SKM-1 (cell line): ENCODE measurements around the gene INSYN2A.

Experiments used
- DNase-seq: peaks from one replicate; lab custom pipeline; 2025; ENCODE audit not compliant: unreplicated experiment; lab: John Stamatoyannopoulos, UW

INSYN2A gene

GRCh38 chr10:127195571-127196281 is 665 bp downstream of the INSYN2A start:
- no peak for DNase-seq

- DNase-seq = no peak
Measured at GRCh38 chr10:127195041-127195506, 1.3 kb downstream of the INSYN2A start.

GRCh38 chr10:127194599-127194998 is 1.8 kb downstream of the INSYN2A start:
- DNase-seq = no peak

- DNase-seq = no peak
Measured at GRCh38 chr10:127194111-127194510, 2.3 kb downstream of the INSYN2A start.

DNA sequence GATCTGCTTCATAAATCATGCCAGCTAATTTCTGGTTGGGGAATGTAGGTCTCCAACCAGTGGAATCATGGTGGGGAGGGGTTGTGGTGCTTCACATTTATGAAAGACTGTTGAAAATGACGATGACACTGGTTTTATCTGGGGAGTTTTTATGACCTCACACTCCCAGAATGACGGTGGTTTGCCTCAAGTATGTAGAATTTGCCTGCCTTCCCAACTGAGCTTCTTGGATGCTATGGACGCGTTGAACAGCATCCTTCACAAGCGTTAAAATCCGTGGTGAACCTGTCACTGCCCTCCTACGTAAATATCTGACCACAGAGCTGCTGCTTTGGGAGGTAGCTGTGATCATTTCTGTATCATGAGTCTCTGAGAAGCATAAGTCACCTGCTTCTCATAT is 3.3 kb downstream of the INSYN2A start:
- no peak for DNase-seq

DNA sequence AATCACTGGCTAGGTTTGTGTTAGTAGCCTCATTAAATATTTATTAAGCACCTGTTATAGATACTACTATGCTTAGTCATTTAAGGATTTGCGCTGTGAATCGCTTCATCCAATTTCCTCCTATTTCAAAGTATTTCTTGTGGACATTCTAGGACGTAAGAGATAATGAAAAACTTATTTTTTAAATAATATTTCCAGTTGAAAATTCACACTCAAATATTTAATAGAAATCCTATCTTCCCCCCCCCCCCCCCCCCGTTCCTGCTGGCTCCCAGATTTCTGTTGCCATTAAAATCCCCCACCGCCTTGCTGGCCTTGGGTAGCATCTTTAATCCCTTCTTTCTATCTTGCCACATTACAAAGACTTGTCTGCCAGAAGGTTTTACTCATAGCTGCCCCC is 6.0 kb downstream of the INSYN2A start:
- DNase-seq = no peak

DNA sequence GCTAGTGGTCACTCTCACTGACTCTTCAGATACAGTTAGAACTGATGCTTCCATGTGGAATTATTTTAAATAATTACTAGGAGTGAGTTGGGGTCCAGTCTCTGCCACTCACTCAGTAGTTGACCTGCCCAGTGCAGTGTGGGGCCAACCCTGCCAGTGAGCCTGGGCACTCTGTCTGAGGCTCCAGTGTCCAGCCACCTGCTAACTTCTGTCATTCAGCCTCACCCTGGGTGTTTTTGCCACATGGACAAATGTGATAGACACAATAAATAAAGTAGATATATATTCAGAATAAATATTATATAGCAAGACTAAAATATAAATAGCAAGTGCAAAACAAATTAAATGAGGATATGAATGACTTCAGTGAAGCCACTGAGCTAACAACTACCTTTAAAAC is 7.2 kb downstream of the INSYN2A start:
- DNase-seq = no peak

DNA sequence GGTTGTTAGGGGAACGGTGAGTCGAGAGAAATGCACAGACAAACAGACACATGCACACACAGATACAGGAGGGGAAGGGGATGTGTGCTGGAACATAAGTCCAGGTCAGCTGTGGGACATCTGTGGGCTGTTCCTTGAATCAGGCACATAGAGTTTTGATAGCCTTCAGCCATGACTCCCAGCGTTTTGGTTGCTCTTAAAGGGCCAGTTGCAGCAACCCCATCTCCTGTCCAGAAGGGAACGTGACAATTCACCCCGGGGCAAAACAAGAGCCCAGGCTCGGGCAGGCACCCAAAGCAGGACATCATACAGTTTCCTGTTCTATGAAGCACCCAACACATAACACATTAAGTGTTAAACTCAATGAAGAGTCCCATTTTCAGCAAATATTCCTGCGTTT is 9.6 kb downstream of the INSYN2A start:
- no peak for DNase-seq

GRCh38 chr10:127184582-127184981 is 11.8 kb downstream of the INSYN2A start:
- no peak for DNase-seq

DNA sequence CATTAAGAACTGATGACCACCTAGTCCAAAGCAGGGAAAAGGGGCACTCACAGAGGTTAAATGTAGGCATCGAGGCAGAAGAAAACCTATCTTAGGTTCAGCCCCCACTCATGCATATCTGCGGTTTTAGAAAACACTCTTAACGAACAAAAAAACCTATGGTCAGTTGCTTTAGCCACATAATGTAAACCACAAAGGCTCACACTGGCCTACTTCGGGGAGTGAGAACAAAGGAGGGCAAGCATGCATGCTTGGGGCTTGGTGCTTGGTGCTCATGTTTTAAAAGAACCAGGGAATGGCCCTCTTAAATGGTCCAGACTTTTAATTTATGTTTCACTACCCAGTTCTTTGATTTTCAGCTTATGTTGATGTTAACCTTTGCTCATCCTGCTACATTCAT is 14.2 kb downstream of the INSYN2A start:
- DNase-seq = no peak

- no peak for DNase-seq
Measured at GRCh38 chr10:127179612-127180250, 16.7 kb downstream of the INSYN2A start.

- DNase-seq = no peak
Measured at GRCh38 chr10:127176649-127177048, 19.7 kb downstream of the INSYN2A start.

GRCh38 chr10:127175357-127176110 is 20.9 kb downstream of the INSYN2A start:
- no peak for DNase-seq

- DNase-seq = no peak
Measured at GRCh38 chr10:127174866-127175265, 21.5 kb downstream of the INSYN2A start.

GRCh38 chr10:127168261-127168660 is 28.1 kb downstream of the INSYN2A start:
- DNase-seq = no peak

DNA sequence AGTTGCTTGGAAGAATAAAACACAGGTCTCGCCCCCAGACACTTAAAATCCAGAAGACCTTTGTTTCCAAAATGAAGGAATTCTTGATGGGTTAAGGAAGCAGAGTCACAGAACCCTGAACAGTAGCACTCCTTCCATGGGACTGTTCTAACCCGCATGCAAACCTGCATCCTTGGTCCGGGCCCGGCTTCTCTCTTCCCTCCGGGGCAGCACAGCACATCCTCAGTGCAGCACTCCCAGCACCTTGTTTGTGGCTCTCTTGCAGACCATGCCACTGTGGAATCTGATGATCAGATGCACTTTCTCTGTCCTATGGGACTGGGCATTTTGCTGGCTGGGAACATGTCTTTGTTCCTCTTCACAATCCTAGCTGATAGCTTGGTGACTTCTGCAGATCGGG is 33.5 kb downstream of the INSYN2A start:
- DNase-seq = no peak

DNA sequence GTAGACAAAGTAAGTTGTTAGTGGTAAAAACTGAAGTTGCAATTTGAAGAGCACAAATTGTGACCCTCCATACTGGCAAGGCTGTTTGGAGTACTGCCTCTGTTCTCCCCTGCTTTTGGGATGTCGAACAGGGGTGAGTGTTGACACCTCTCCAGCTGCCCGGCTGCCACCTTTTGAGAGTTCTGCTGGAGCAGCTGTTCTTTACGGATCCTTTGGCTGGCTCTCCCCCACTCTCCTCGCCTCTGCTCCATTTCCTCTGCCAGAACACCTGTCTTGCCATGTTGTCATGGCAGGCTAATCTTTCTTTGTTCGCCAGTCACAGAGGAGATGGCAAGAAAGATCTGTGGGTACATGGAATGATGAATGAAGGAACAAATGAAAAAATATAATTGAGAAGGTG is 34.9 kb downstream of the INSYN2A start:
- DNase-seq = no peak

DNA sequence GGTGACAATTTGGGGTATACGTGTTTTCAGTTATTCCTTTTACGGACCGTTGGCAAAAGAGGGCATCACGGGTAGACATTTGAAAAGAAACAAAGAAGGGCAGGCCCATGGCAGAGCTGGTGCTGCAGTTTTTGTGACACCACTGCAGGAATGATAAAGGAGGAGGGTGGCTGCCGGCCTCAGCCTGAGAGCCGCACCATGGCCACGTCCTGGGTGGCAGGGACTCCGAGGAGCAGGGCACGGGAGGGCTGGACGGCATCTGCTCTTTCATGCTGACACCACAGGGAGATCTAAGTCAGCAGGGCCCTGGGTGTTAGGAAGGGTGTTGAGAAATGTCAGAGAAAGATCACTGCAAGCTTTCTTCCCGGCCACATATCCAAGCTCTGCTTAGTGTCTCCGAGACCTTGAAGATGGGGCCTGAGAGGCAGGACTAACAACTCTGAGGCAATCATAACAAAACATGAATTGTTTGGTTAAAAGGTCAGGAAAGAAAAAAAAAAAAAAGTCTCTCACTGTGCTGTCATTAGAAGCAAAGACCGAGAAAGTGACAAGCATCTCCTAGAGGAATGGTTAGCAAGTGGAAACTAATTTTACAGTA is 36.6 kb downstream of the INSYN2A start:
- no peak for DNase-seq

- no peak for DNase-seq
Measured at GRCh38 chr10:127158662-127159061, 37.7 kb downstream of the INSYN2A start.

GRCh38 chr10:127157506-127158200 is 38.7 kb downstream of the INSYN2A start:
- DNase-seq = no peak

- no peak for DNase-seq
Measured at GRCh38 chr10:127157089-127157488, 39.3 kb downstream of the INSYN2A start.
